Measurements from ENCODE around the gene RHOBTB1.

The RHOBTB1 gene

GRCh38 chr10:60914690-60915141 lies 29.3 kb downstream of the RHOBTB1 start:
- H4K91ac ChIP-seq (ENCODE audit: low read depth, low read length, poor library complexity) = no peak overlapping the region
- H3K18ac ChIP-seq (ENCODE audit: low read length) = no peak overlapping the region
- H4K8ac ChIP-seq (ENCODE audit: low read depth, low read length) = no peak overlapping the region
- no peak overlapping the region for H3K14ac ChIP-seq (ENCODE audit: low read length)
- no peak for DNase-seq (ENCODE audit: low spot score)
- no peak overlapping the region for H3K4ac ChIP-seq (ENCODE audit: low read length)
- H2BK120ac ChIP-seq (ENCODE audit: low read depth, low read length) = no peak overlapping the region
- H2AFZ ChIP-seq (ENCODE audit: low read length) = no peak overlapping the region
- no peak overlapping the region for H3K27ac ChIP-seq (replicated peaks; ENCODE audit: low read length)
- WGBS, 2 donors (ENCODE audit: extremely low coverage in 2 of 2, insufficient read length in 2 of 2, insufficient replicate concordance in 1 of 2) = no CpG with 5 or more reads among the region's 1 CpG
- H2BK15ac ChIP-seq (ENCODE audit: low read length) = no peak overlapping the region
- no peak overlapping the region for H2AK5ac ChIP-seq (ENCODE audit: low read depth, low read length)
- no peak overlapping the region for H3K4me3 ChIP-seq (ENCODE audit: low read length in 2 of 2)
- H2BK5ac ChIP-seq (ENCODE audit: low read length) = no peak overlapping the region
- H3K9me3 ChIP-seq (replicated peaks in 1 of 2; ENCODE audit: control insufficient read depth in 2 of 2, insufficient read depth in 1 of 2, low read depth in 1 of 2, low read length in 2 of 2) = peaks cover 0 to 17% of the 10 kb centered on the region in 2 donors
- no peak overlapping the region for H3K23ac ChIP-seq (ENCODE audit: low read depth, low read length, poor library complexity)
- peaks cover 0 to 9% of the 10 kb centered on the region in 2 donors for H3K4me1 ChIP-seq (ENCODE audit: control insufficient read depth in 2 of 2, insufficient read depth in 1 of 2, low read depth in 1 of 2, low read length in 2 of 2)
- H3K27me3 ChIP-seq (ENCODE audit: control insufficient read depth in 3 of 3, insufficient read depth in 3 of 3, low read depth in 1 of 3, low read length in 3 of 3) = no peaks in the 10 kb centered on the region
- no peak overlapping the region for H3K9ac ChIP-seq (ENCODE audit: low read depth, low read length, poor library complexity)
- H3K4me2 ChIP-seq (ENCODE audit: insufficient read depth, low read length, poor library complexity, severe bottlenecking) = no peak overlapping the region
- H3K36me3 ChIP-seq (replicated peaks in 1 of 2; ENCODE audit: control insufficient read depth in 2 of 2, insufficient read depth in 2 of 2, low read length in 2 of 2) = peaks cover 0 to 19% of the 10 kb centered on the region in 2 donors
- H3K79me1 ChIP-seq (ENCODE audit: low read depth, low read length) = no peaks in the 10 kb centered on the region
- no peak overlapping the region for H2BK12ac ChIP-seq (ENCODE audit: low read length)

DNA sequence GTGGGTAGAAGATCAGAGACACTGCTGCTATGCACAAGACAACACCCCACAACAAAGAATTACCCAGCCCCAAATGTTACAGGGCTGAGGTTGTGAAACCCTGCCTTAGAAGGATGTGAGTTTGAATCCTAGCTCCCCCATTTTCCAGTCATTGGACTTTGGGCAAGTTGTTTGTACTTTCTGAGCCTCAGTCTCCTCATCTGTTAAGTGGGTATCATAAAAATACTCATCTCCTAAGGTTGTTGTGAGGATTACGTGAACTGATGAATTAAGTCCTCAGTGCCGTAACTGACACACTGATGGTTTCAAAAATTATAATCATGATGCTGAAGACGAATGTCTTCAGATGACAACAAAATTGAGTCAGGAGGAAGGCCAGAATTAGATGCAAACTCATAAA lies 30.3 kb downstream of the RHOBTB1 start:
- Histone ChIP-seq H3K4me1 (ENCODE audit: control insufficient read depth in 2 of 2, insufficient read depth in 1 of 2, low read depth in 1 of 2, low read length in 2 of 2) (peaks cover 0 to 9% of the 10 kb centered on the region in 2 donors), H3K27me3 (ENCODE audit: control insufficient read depth in 3 of 3, insufficient read depth in 3 of 3, low read depth in 1 of 3, low read length in 3 of 3) (no peaks in the 10 kb centered on the region), H3K9me3 (replicated peaks in 1 of 2; ENCODE audit: control insufficient read depth in 2 of 2, insufficient read depth in 1 of 2, low read depth in 1 of 2, low read length in 2 of 2) (peaks cover 0 to 25% of the 10 kb centered on the region in 2 donors), H2BK5ac (ENCODE audit: low read length) (no peak overlapping the region), H2AFZ (ENCODE audit: low read length) (no peak overlapping the region), H2AK5ac (ENCODE audit: low read depth, low read length) (no peak overlapping the region), H3K9ac (ENCODE audit: low read depth, low read length, poor library complexity) (no peak overlapping the region), H3K4ac (ENCODE audit: low read length) (no peak overlapping the region), H4K91ac (ENCODE audit: low read depth, low read length, poor library complexity) (no peak overlapping the region), H3K27ac (replicated peaks; ENCODE audit: low read length) (no peak overlapping the region), H3K36me3 (replicated peaks in 1 of 2; ENCODE audit: control insufficient read depth in 2 of 2, insufficient read depth in 2 of 2, low read length in 2 of 2) (peaks cover 3 to 29% of the 10 kb centered on the region in 2 donors), H2BK12ac (ENCODE audit: low read length) (no peak overlapping the region), H3K23ac (ENCODE audit: low read depth, low read length, poor library complexity) (no peak overlapping the region), H2BK120ac (ENCODE audit: low read depth, low read length) (no peak overlapping the region), H3K4me2 (ENCODE audit: insufficient read depth, low read length, poor library complexity, severe bottlenecking) (no peak overlapping the region), H3K18ac (ENCODE audit: low read length) (no peak overlapping the region), H4K8ac (ENCODE audit: low read depth, low read length) (no peak overlapping the region), H3K14ac (ENCODE audit: low read length) (no peak overlapping the region), H2BK15ac (ENCODE audit: low read length) (no peak overlapping the region), H3K79me1 (ENCODE audit: low read depth, low read length) (no peaks in the 10 kb centered on the region), H3K4me3 (ENCODE audit: low read length in 2 of 2) (no peak overlapping the region)
- WGBS, 2 donors (ENCODE audit: extremely low coverage in 2 of 2, insufficient read length in 2 of 2, insufficient replicate concordance in 1 of 2) = no CpG with 5 or more reads among the region's 3 CpGs
- DNase-seq (ENCODE audit: low spot score) = no peak

DNA sequence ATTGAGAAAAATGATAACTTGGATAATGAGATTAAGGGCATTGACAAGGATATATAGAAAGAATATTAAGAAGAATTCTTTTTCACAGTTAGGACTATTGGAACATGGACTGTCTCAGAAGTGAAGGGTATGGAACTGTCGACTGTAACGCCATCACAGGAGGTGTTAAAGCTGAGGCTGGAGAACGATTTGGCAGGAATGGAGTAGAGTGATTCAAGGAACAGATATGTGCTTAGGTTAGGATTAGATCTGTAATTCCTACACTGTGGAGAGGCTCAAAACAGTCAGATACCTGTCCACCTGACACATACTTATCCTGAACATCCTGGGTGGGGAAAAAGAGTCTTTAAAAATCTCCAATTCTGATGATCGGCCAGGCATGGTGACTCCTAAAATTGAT lies 30.9 kb downstream of the RHOBTB1 start:
- H2BK120ac ChIP-seq (ENCODE audit: low read depth, low read length) = no peak overlapping the region
- no peak overlapping the region for H3K27ac ChIP-seq (replicated peaks; ENCODE audit: low read length)
- no peaks in the 10 kb centered on the region for H3K27me3 ChIP-seq (ENCODE audit: control insufficient read depth in 3 of 3, insufficient read depth in 3 of 3, low read depth in 1 of 3, low read length in 3 of 3)
- no peak overlapping the region for H2BK15ac ChIP-seq (ENCODE audit: low read length)
- no peak overlapping the region for H2AFZ ChIP-seq (ENCODE audit: low read length)
- H3K23ac ChIP-seq (ENCODE audit: low read depth, low read length, poor library complexity) = no peak overlapping the region
- no peak overlapping the region for H3K4ac ChIP-seq (ENCODE audit: low read length)
- H4K91ac ChIP-seq (ENCODE audit: low read depth, low read length, poor library complexity) = no peak overlapping the region
- H3K36me3 ChIP-seq (replicated peaks in 1 of 2; ENCODE audit: control insufficient read depth in 2 of 2, insufficient read depth in 2 of 2, low read length in 2 of 2) = peaks cover 3 to 29% of the 10 kb centered on the region in 2 donors
- H3K9me3 ChIP-seq (replicated peaks in 1 of 2; ENCODE audit: control insufficient read depth in 2 of 2, insufficient read depth in 1 of 2, low read depth in 1 of 2, low read length in 2 of 2) = peaks cover 0 to 31% of the 10 kb centered on the region in 2 donors
- H3K4me1 ChIP-seq (ENCODE audit: control insufficient read depth in 2 of 2, insufficient read depth in 1 of 2, low read depth in 1 of 2, low read length in 2 of 2) = peaks cover 0 to 9% of the 10 kb centered on the region in 2 donors
- no peak overlapping the region for H4K8ac ChIP-seq (ENCODE audit: low read depth, low read length)
- no peak overlapping the region for H3K9ac ChIP-seq (ENCODE audit: low read depth, low read length, poor library complexity)
- DNase-seq (ENCODE audit: low spot score) = no peak
- H2AK5ac ChIP-seq (ENCODE audit: low read depth, low read length) = no peak overlapping the region
- H3K4me2 ChIP-seq (ENCODE audit: insufficient read depth, low read length, poor library complexity, severe bottlenecking) = no peak overlapping the region
- no peak overlapping the region for H2BK5ac ChIP-seq (ENCODE audit: low read length)
- no peak overlapping the region for H3K4me3 ChIP-seq (ENCODE audit: low read length in 2 of 2)
- no CpG with 5 or more reads among the region's 4 CpGs for WGBS, 2 donors (ENCODE audit: extremely low coverage in 2 of 2, insufficient read length in 2 of 2, insufficient replicate concordance in 1 of 2)
- no peak overlapping the region for H3K14ac ChIP-seq (ENCODE audit: low read length)
- H3K18ac ChIP-seq (ENCODE audit: low read length) = no peak overlapping the region
- H2BK12ac ChIP-seq (ENCODE audit: low read length) = no peak overlapping the region
- H3K79me1 ChIP-seq (ENCODE audit: low read depth, low read length) = no peaks in the 10 kb centered on the region

DNA sequence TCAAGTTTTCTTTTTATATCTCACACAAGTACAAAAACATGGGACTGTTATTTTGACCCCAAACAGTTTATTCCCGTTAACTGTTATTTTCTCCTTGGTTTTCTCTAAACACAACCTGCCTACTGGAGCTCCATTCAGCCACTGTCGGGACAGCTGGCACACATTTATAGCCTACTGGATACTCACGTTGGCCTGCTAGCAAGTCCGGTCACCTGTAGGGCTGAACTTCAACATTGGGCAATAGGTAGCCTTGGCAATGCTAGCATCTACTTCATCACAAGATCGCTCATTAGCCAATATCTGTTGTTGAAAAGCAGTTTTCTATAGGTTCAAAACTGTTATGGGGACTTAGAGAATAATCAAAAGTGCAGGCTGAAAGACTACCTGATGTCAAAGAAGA lies 32.3 kb downstream of the RHOBTB1 start:
- H4K91ac ChIP-seq (ENCODE audit: low read depth, low read length, poor library complexity) = no peak overlapping the region
- H3K4me3 ChIP-seq (ENCODE audit: low read length in 2 of 2) = no peak overlapping the region
- DNase-seq (ENCODE audit: low spot score) = no peak
- no peak overlapping the region for H2BK5ac ChIP-seq (ENCODE audit: low read length)
- no CpG with 5 or more reads among the region's 5 CpGs for WGBS, 2 donors (ENCODE audit: extremely low coverage in 2 of 2, insufficient read length in 2 of 2, insufficient replicate concordance in 1 of 2)
- H3K4me1 ChIP-seq (ENCODE audit: control insufficient read depth in 2 of 2, insufficient read depth in 1 of 2, low read depth in 1 of 2, low read length in 2 of 2) = peaks cover 0 to 9% of the 10 kb centered on the region in 2 donors
- no peak overlapping the region for H2BK12ac ChIP-seq (ENCODE audit: low read length)
- H2BK120ac ChIP-seq (ENCODE audit: low read depth, low read length) = no peak overlapping the region
- no peak overlapping the region for H2AFZ ChIP-seq (ENCODE audit: low read length)
- no peak overlapping the region for H3K14ac ChIP-seq (ENCODE audit: low read length)
- H3K27ac ChIP-seq (replicated peaks; ENCODE audit: low read length) = no peak overlapping the region
- peaks cover 0 to 41% of the 10 kb centered on the region in 2 donors for H3K9me3 ChIP-seq (replicated peaks in 1 of 2; ENCODE audit: control insufficient read depth in 2 of 2, insufficient read depth in 1 of 2, low read depth in 1 of 2, low read length in 2 of 2)
- H2AK5ac ChIP-seq (ENCODE audit: low read depth, low read length) = no peak overlapping the region
- no peak overlapping the region for H3K18ac ChIP-seq (ENCODE audit: low read length)
- no peaks in the 10 kb centered on the region for H3K27me3 ChIP-seq (ENCODE audit: control insufficient read depth in 3 of 3, insufficient read depth in 3 of 3, low read depth in 1 of 3, low read length in 3 of 3)
- no peak overlapping the region for H4K8ac ChIP-seq (ENCODE audit: low read depth, low read length)
- peaks cover 3 to 37% of the 10 kb centered on the region in 2 donors for H3K36me3 ChIP-seq (replicated peaks in 1 of 2; ENCODE audit: control insufficient read depth in 2 of 2, insufficient read depth in 2 of 2, low read length in 2 of 2)
- H3K4ac ChIP-seq (ENCODE audit: low read length) = no peak overlapping the region
- H3K23ac ChIP-seq (ENCODE audit: low read depth, low read length, poor library complexity) = no peak overlapping the region
- no peak overlapping the region for H3K9ac ChIP-seq (ENCODE audit: low read depth, low read length, poor library complexity)
- H2BK15ac ChIP-seq (ENCODE audit: low read length) = no peak overlapping the region
- no peaks in the 10 kb centered on the region for H3K79me1 ChIP-seq (ENCODE audit: low read depth, low read length)
- H3K4me2 ChIP-seq (ENCODE audit: insufficient read depth, low read length, poor library complexity, severe bottlenecking) = no peak overlapping the region

Data from neuronal stem cell (in vitro differentiated cells).